ENCODE results near the gene NALCN. TPM values are rescaled to one million over a fixed set of nuclear protein-coding genes. Genes with fewer than 3 reads are reported as not detected.

NALCN gene
- total and polyA plus RNA-seq, 4 experiments from 2014 or later = not detected

- no peak overlapping the region for H3K4me3 Mint-ChIP-seq
- no peaks in the 10 kb centered on the region for H3K4me1 ChIP-seq (ENCODE audit: insufficient read depth, low read length)
- no peak overlapping the region for H3K4me3 ChIP-seq (ENCODE audit: low read length in 2 of 2)
- H3K9me3 Mint-ChIP-seq = peaks cover 0 to 3% (median 0%) of the 10 kb centered on the region in 8 donors
- H3K27ac Mint-ChIP-seq = no peak overlapping the region
- no peaks in the 10 kb centered on the region for H3K4me1 Mint-ChIP-seq
- no peaks in the 10 kb centered on the region for H3K27me3 ChIP-seq (ENCODE audit: insufficient read depth, low read length)
- ChIA-PET POLR2A (ENCODE audit: partially characterized antibody) (no interaction called here), CTCF (ENCODE audit: partially characterized antibody) (no interaction called here)
- H3K27ac ChIP-seq (ENCODE audit: low read depth, low read length) = no peak overlapping the region
- no peaks in the 10 kb centered on the region for H3K9me3 ChIP-seq (ENCODE audit: control insufficient read depth in 1 of 2, low read length in 2 of 2)
- H3K27me3 Mint-ChIP-seq = peaks cover 0 to 1% of the 10 kb centered on the region in 2 donors
- H3K36me3 Mint-ChIP-seq = no peaks in the 10 kb centered on the region
- DNase-seq = no peak
- H3K36me3 ChIP-seq (ENCODE audit: insufficient read depth, low read length) = no peaks in the 10 kb centered on the region
- intact Hi-C loops (cut with micrococcal nuclease) = no loop called here
These were observed 211.9 kb downstream of the NALCN start for GRCh38 chr13:101204270-101205020.

GRCh38 chr13:101202590-101202989 is 213.7 kb downstream of the NALCN start:
- H3K27me3 Mint-ChIP-seq = peaks cover 0 to 4% of the 10 kb centered on the region in 2 donors
- H3K4me3 Mint-ChIP-seq = no peak overlapping the region
- H3K27ac Mint-ChIP-seq = no peak overlapping the region
- H3K36me3 Mint-ChIP-seq = no peaks in the 10 kb centered on the region
- Histone ChIP-seq H3K27me3 (ENCODE audit: insufficient read depth, low read length) (no peaks in the 10 kb centered on the region), H3K36me3 (ENCODE audit: insufficient read depth, low read length) (no peaks in the 10 kb centered on the region), H3K27ac (ENCODE audit: low read depth, low read length) (no peak overlapping the region), H3K4me3 (ENCODE audit: low read length in 2 of 2) (no peak overlapping the region), H3K4me1 (ENCODE audit: insufficient read depth, low read length) (no peaks in the 10 kb centered on the region), H3K9me3 (ENCODE audit: control insufficient read depth in 1 of 2, low read length in 2 of 2) (no peaks in the 10 kb centered on the region)
- CTCF ChIA-PET (ENCODE audit: partially characterized antibody) = interaction anchor here (0.9 kb wide), 1 partner anchor 9 kb away, joined by 3 read pairs; no protein-coding TSS in a partner anchor
- H3K9me3 Mint-ChIP-seq = peaks cover 0 to 6% (median 3%) of the 10 kb centered on the region in 8 donors
- intact Hi-C loops (cut with micrococcal nuclease) = no loop called here
- no peaks in the 10 kb centered on the region for H3K4me1 Mint-ChIP-seq
- DNase-seq = no peak
- POLR2A ChIA-PET (ENCODE audit: partially characterized antibody) = no interaction called here

GRCh38 chr13:101190976-101191375 is 225.3 kb downstream of the NALCN start:
- Histone ChIP-seq H3K27me3 (ENCODE audit: insufficient read depth, low read length) (no peaks in the 10 kb centered on the region), H3K4me1 (ENCODE audit: insufficient read depth, low read length) (no peaks in the 10 kb centered on the region), H3K27ac (ENCODE audit: low read depth, low read length) (no peak overlapping the region), H3K36me3 (ENCODE audit: insufficient read depth, low read length) (no peaks in the 10 kb centered on the region), H3K9me3 (ENCODE audit: control insufficient read depth in 1 of 2, low read length in 2 of 2) (no peaks in the 10 kb centered on the region), H3K4me3 (ENCODE audit: low read length in 2 of 2) (no peak overlapping the region)
- intact Hi-C loops (cut with micrococcal nuclease) = no loop called here
- DNase-seq = no peak
- ChIA-PET CTCF (ENCODE audit: partially characterized antibody) (no interaction called here), POLR2A (ENCODE audit: partially characterized antibody) (no interaction called here)
- Mint-ChIP-seq H3K36me3 (no peaks in the 10 kb centered on the region), H3K9me3 (peaks cover 0 to 5% (median 0%) of the 10 kb centered on the region in 8 donors), H3K4me3 (no peak overlapping the region), H3K27ac (no peak overlapping the region), H3K27me3 (peaks cover 6 to 7% of the 10 kb centered on the region in 2 donors), H3K4me1 (no peaks in the 10 kb centered on the region)

- Histone ChIP-seq H3K36me3 (ENCODE audit: insufficient read depth, low read length) (no peaks in the 10 kb centered on the region), H3K27me3 (ENCODE audit: insufficient read depth, low read length) (no peaks in the 10 kb centered on the region), H3K9me3 (ENCODE audit: control insufficient read depth in 1 of 2, low read length in 2 of 2) (no peaks in the 10 kb centered on the region), H3K27ac (ENCODE audit: low read depth, low read length) (no peak overlapping the region), H3K4me1 (ENCODE audit: insufficient read depth, low read length) (no peaks in the 10 kb centered on the region), H3K4me3 (ENCODE audit: low read length in 2 of 2) (no peak overlapping the region)
- no peaks in the 10 kb centered on the region for H3K36me3 Mint-ChIP-seq
- DNase-seq = no peak
- CTCF ChIA-PET (ENCODE audit: partially characterized antibody) = no interaction called here
- no peaks in the 10 kb centered on the region for H3K4me1 Mint-ChIP-seq
- intact Hi-C loops (cut with micrococcal nuclease) = no loop called here
- POLR2A ChIA-PET (ENCODE audit: partially characterized antibody) = no interaction called here
- peaks cover 4 to 6% of the 10 kb centered on the region in 2 donors for H3K27me3 Mint-ChIP-seq
- no peak overlapping the region for H3K4me3 Mint-ChIP-seq
- H3K27ac Mint-ChIP-seq = no peak overlapping the region
- H3K9me3 Mint-ChIP-seq = peaks cover 0 to 5% (median 0%) of the 10 kb centered on the region in 8 donors
These were observed 226.0 kb downstream of the NALCN start for GRCh38 chr13:101190337-101190736.

GRCh38 chr13:101185606-101186005 is 230.7 kb downstream of the NALCN start:
- Histone ChIP-seq H3K9me3 (ENCODE audit: control insufficient read depth in 1 of 2, low read length in 2 of 2) (no peaks in the 10 kb centered on the region), H3K27ac (ENCODE audit: low read depth, low read length) (no peak overlapping the region), H3K4me1 (ENCODE audit: insufficient read depth, low read length) (no peaks in the 10 kb centered on the region), H3K27me3 (ENCODE audit: insufficient read depth, low read length) (no peaks in the 10 kb centered on the region), H3K4me3 (ENCODE audit: low read length in 2 of 2) (no peak overlapping the region), H3K36me3 (ENCODE audit: insufficient read depth, low read length) (no peaks in the 10 kb centered on the region)
- Mint-ChIP-seq H3K4me3 (no peak overlapping the region), H3K27me3 (peaks cover 2 to 5% of the 10 kb centered on the region in 2 donors), H3K9me3 (no peaks in the 10 kb centered on the region), H3K27ac (no peak overlapping the region), H3K4me1 (no peaks in the 10 kb centered on the region), H3K36me3 (no peaks in the 10 kb centered on the region)
- ChIA-PET CTCF (ENCODE audit: partially characterized antibody) (interaction anchor here (1.3 kb wide), 1 partner anchor 9 kb away, joined by 3 read pairs; no protein-coding TSS in a partner anchor), POLR2A (ENCODE audit: partially characterized antibody) (no interaction called here)
- DNase-seq = no peak
- intact Hi-C loops (cut with micrococcal nuclease) = no loop called here

- Histone ChIP-seq H3K36me3 (ENCODE audit: insufficient read depth, low read length) (no peaks in the 10 kb centered on the region), H3K27ac (ENCODE audit: low read depth, low read length) (no peak overlapping the region), H3K4me3 (ENCODE audit: low read length in 2 of 2) (no peak overlapping the region), H3K9me3 (ENCODE audit: control insufficient read depth in 1 of 2, low read length in 2 of 2) (no peaks in the 10 kb centered on the region), H3K27me3 (ENCODE audit: insufficient read depth, low read length) (no peaks in the 10 kb centered on the region), H3K4me1 (ENCODE audit: insufficient read depth, low read length) (no peaks in the 10 kb centered on the region)
- H3K4me1 Mint-ChIP-seq = no peaks in the 10 kb centered on the region
- H3K27ac Mint-ChIP-seq = no peak overlapping the region
- H3K4me3 Mint-ChIP-seq = no peak overlapping the region
- no peaks in the 10 kb centered on the region for H3K36me3 Mint-ChIP-seq
- POLR2A ChIA-PET (ENCODE audit: partially characterized antibody) = no interaction called here
- no peak for DNase-seq
- CTCF ChIA-PET (ENCODE audit: partially characterized antibody) = interaction anchor here (0.7 kb wide), 1 partner anchor 36 kb away, joined by 3 read pairs; no protein-coding TSS in a partner anchor
- no peaks in the 10 kb centered on the region for H3K9me3 Mint-ChIP-seq
- intact Hi-C loops (cut with micrococcal nuclease) = no loop called here
- peaks cover 2 to 5% of the 10 kb centered on the region in 2 donors for H3K27me3 Mint-ChIP-seq
These were observed 235.1 kb downstream of the NALCN start for GRCh38 chr13:101181076-101181685.

- intact Hi-C loops (cut with micrococcal nuclease) = no loop called here
- Mint-ChIP-seq H3K4me1 (no peaks in the 10 kb centered on the region), H3K4me3 (no peak overlapping the region), H3K27ac (no peak overlapping the region), H3K36me3 (no peaks in the 10 kb centered on the region), H3K9me3 (no peaks in the 10 kb centered on the region), H3K27me3 (peaks cover 2% of the 10 kb centered on the region in 2 donors)
- ChIA-PET CTCF (ENCODE audit: partially characterized antibody) (no interaction called here), POLR2A (ENCODE audit: partially characterized antibody) (no interaction called here)
- Histone ChIP-seq H3K27ac (ENCODE audit: low read depth, low read length) (no peak overlapping the region), H3K4me1 (ENCODE audit: insufficient read depth, low read length) (no peaks in the 10 kb centered on the region), H3K9me3 (ENCODE audit: control insufficient read depth in 1 of 2, low read length in 2 of 2) (no peaks in the 10 kb centered on the region), H3K4me3 (ENCODE audit: low read length in 2 of 2) (no peak overlapping the region), H3K27me3 (ENCODE audit: insufficient read depth, low read length) (no peaks in the 10 kb centered on the region), H3K36me3 (ENCODE audit: insufficient read depth, low read length) (no peaks in the 10 kb centered on the region)
- no peak for DNase-seq
These were observed 237.3 kb downstream of the NALCN start for GRCh38 chr13:101179021-101179420.
